ENCODE data around the gene STOML1.
"Not testable (repeated sequence)": the region's sequence is repeated elsewhere in the genome, so short reads cannot be mapped to it uniquely, and the experiment has no call there.

STOML1 gene

DNA sequence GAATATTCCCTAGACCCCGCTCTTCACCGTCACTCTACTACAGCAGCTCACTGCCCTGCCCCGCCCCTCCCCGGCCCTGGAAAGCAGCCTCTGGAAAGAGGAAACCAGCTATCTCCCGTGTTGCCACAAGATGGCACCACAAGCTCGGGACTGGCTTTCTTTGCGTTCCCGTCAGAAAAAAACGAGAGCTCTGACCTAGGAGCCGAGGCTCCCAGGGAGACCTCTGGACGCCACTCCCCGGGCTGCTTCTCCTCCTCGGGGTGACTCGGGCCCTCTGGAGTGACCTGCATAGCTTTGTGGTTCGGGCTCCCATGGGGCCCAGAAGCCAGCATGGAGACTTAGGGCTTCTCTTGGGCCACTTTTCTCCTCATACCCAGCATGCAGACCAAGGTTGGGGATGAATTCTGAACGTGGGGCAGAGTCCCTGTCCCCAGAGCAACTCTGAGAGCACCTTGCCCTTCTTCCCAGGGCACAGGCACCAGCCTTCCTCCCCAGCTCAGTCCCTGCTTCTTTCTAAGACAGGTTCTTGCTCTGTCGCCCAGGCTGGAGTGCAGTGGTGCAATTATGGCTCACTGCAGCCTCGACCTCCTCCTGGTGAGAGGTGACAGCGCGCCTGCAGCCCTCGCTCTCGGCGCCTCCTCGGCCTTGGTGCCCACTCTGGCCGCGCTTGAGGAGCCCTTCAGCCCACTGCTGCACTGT, 19.0 kb downstream of the STOML1 start:
- Histone ChIP-seq H3K27ac (no peak overlapping the region), H3K4me3 (peak overlapping the region; percentile 61)
- DNase-seq (ENCODE audit: low spot score) = no peak
- peak; percentile 87 for TF ChIP-seq CTCF (IDR thresholded peaks at IDR 0.05)

DNA sequence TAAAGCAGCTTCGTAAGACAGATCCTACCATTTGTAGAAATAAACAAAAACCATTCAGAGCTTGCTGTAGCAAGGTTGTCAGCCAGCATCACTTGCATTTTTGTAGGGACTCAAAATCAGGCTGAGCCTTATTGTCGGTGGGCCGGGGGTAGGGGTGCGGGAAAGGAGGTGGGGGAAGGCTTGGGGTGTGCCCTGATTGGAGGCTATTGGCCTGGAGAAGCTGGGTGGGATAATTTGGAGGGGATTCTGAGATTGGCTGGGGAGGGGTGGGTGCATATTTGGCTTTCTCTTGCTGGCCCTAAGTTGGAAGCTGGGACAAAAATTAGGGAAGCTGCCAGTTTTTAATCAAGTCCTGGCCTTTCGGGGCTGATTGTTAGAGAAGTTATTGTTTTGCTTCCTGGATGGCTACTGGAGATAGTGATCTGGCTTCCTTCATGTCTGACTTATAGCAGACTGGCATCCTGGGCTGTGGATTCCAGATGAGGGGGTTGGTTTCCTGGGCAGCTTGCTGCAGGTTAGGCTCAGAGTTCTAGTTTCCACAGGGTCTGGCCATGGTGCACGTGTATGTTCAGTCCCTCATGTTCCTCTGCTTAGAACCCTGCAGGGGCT, 22.8 kb downstream of the STOML1 start:
- H3K27ac ChIP-seq = no peak overlapping the region
- DNase-seq (ENCODE audit: low spot score) = peak; percentile 46
- no peak for TF ChIP-seq CTCF (IDR thresholded peaks at IDR 0.05)
- H3K4me3 ChIP-seq = no peak overlapping the region

- no peak for DNase-seq (ENCODE audit: low spot score)
- Histone ChIP-seq H3K4me3 (no peak overlapping the region), H3K27ac (no peak overlapping the region)
- TF ChIP-seq CTCF (IDR thresholded peaks at IDR 0.05) = no peak
These were observed 23.6 kb downstream of the STOML1 start for GRCh38 chr15:73968461-73968860.

DNA sequence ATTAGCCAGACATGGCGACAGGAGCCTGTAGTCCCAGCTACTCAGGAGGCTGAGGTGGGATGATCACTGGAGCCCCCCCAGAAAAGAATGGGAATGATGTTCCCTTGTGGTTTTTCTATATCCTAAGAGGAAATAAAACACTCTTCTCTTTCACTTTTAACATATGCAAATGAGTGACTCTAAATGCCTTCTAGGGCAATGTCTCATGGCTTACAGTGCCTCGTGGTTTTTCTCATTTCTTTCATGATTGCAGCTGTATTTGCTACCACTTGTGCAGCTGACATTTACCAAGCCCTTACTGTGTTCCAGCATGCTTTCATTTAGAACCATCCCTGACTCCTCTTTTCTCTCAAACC, 26.4 kb downstream of the STOML1 start:
- TF ChIP-seq CTCF (IDR thresholded peaks at IDR 0.05) = no peak
- H3K27ac ChIP-seq = no peak overlapping the region
- no peak for DNase-seq (ENCODE audit: low spot score)

DNA sequence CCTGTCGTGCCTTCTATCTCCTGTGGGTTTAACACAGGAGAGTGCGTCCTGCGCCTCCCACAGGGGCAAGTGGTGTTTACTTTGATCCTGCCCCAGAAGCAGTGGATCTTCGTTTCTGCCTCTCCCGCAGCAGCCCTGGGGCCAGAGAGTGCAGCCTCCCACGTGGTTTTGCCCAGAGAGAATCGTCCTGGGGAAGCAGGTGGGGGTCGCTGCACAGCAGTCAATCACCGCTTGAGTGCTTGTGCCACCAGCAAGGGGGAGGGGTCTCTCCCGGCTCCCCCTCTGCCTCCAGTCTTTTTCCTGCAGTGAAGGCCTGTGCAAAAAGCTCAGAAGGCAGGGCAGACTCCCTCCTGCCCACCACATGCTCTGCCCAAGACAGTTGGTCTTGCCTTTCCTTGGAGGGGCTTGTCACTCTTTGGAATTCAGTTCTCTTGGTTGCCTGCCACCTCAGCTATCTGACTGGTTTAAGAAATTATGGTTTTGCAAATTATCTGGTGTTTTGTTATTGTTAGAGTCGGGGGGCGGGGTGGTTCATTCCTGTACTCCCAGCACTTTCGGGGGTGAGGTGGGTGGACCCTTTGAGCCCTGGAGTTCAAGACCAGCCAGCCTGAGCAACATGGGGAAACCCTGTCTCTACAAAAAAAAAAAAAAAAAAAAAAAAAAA, 26.9 kb downstream of the STOML1 start:
- peak; percentile 43 for DNase-seq (ENCODE audit: low spot score)
- TF ChIP-seq CTCF (IDR thresholded peaks at IDR 0.05) = no peak
- H3K4me3 ChIP-seq = peak overlapping the region; percentile 13
- H3K27ac ChIP-seq = no peak overlapping the region

More for the DNA sequence above, 26.4 kb downstream of the STOML1 start:
- no peak overlapping the region for H3K4me3 ChIP-seq

DNA sequence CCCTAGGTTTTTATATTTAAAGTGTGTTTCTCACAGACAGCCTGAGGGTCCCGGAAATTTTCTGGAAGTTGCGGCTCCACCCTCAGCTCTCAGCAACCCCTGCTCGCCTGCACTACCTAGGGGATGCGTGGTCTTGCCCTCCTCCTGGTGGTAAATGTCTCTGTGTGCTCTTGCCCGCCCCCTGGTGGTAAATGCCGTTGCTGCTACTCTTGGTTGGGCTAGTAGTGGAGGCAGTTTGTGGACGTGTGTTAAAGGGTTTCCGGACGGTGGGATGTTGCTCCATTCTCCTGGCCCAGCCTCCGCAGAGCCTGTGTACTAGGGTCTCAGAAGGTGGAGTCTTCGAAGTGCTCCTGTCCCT, 27.4 kb downstream of the STOML1 start:
- Histone ChIP-seq H3K4me3 (peak overlapping the region; percentile 13), H3K27ac (no peak overlapping the region)
- peak; percentile 89 for DNase-seq (ENCODE audit: low spot score)
- TF ChIP-seq CTCF (IDR thresholded peaks at IDR 0.05) = peak; percentile 88

- no peak for DNase-seq (ENCODE audit: low spot score)
- H3K4me3 ChIP-seq = no peak overlapping the region
- TF ChIP-seq CTCF (IDR thresholded peaks at IDR 0.05) = no peak
- no peak overlapping the region for H3K27ac ChIP-seq
These were observed 29.7 kb downstream of the STOML1 start for GRCh38 chr15:73962433-73962832.

DNA sequence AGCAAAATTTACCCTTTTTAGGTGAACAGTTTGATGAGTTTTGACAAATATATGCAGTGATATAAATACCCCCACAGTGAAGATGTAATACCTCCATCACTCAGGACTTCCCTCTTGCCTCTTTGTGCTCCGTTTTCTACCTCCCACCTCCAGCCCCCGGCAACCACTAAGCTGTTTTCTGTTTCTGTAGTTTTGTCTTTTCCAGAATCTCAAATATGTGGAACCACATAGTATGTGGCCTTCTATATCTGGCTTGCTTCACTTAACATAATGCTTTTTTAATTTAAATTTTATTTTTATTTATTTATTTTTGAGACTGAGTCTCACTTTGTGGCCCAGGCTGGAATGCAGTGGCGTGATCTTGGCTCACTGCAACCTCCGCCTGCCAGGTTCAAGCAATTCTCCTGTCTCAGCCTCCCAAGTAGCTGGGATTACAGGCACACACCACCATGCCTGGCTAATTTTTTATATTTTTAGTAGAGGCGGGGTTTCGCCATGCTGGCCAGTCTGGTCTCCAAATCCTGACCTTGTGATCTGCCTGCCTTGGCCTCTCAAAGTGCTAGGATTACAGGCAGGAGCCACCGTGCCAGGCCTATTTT, 31.5 kb downstream of the STOML1 start:
- H3K27ac ChIP-seq; DNase-seq (ENCODE audit: low spot score); H3K4me3 ChIP-seq: not testable (repeated sequence)
